HG03064 (cell line): ENCODE data around the gene AKAP5.

Experiments used
- ATAC-seq: cut with Tn5 transposase; IDR thresholded peaks from one replicate; pipeline ENCODE4 v1.9.1; 2021; ENCODE audit warnings: low read depth; ENCODE audit not compliant: unreplicated experiment

The AKAP5 gene

GRCh38 chr14:64465191-64465822 is at the start of gene AKAP5:
TSS of gene AKAP5 (plus strand) at chr14:64465499. CDS start at chr14:64468395, 2,896 bp downstream.
- ATAC-seq: peak; percentile 56

GRCh38 chr14:64416348-64416932 is 48.9 kb upstream of the AKAP5 start:
- no peak for ATAC-seq

- no peak for ATAC-seq
Observed at GRCh38 chr14:64417055-64417770, 48.1 kb upstream of the AKAP5 start.

GRCh38 chr14:64417771-64418125 is 47.6 kb upstream of the AKAP5 start:
- ATAC-seq: no peak

- no peak for ATAC-seq
Observed at GRCh38 chr14:64419003-64419402, 46.3 kb upstream of the AKAP5 start.

- no peak for ATAC-seq
Observed at GRCh38 chr14:64421166-64421565, 44.1 kb upstream of the AKAP5 start.

- ATAC-seq: no peak
Observed at GRCh38 chr14:64422005-64422404, 43.3 kb upstream of the AKAP5 start.

- no peak for ATAC-seq
Observed at GRCh38 chr14:64422756-64423155, 42.5 kb upstream of the AKAP5 start.

- ATAC-seq: no peak
Observed at GRCh38 chr14:64423987-64424386, 41.3 kb upstream of the AKAP5 start.

- no peak for ATAC-seq
Observed at GRCh38 chr14:64434528-64434927, 30.8 kb upstream of the AKAP5 start.

- ATAC-seq: no peak
Observed at GRCh38 chr14:64438181-64438841, 27.0 kb upstream of the AKAP5 start.

- no peak for ATAC-seq
Observed at GRCh38 chr14:64439141-64439540, 26.2 kb upstream of the AKAP5 start.

- ATAC-seq: no peak
Observed at GRCh38 chr14:64440494-64440893, 24.8 kb upstream of the AKAP5 start.

- ATAC-seq: no peak
Observed at GRCh38 chr14:64442300-64442988, 22.9 kb upstream of the AKAP5 start.

- no peak for ATAC-seq
Observed at GRCh38 chr14:64444140-64444539, 21.2 kb upstream of the AKAP5 start.

GRCh38 chr14:64444984-64445845 is 20.1 kb upstream of the AKAP5 start:
- peak; percentile 89 for ATAC-seq

- ATAC-seq: no peak
Observed at GRCh38 chr14:64447876-64448670, 17.2 kb upstream of the AKAP5 start.

- ATAC-seq: no peak
Observed at GRCh38 chr14:64450255-64450654, 15.0 kb upstream of the AKAP5 start.

- no peak for ATAC-seq
Observed at GRCh38 chr14:64454671-64455070, 10.6 kb upstream of the AKAP5 start.
